Cerebellar cortex (tissue), 1 donor: ENCODE measurements around the gene RAB15.

Experiments used
- DNase-seq: peaks from one replicate; pipeline ENCODE4 v3.0.0-alpha.2; 2015; ENCODE audit warnings: low spot score

Gene RAB15

GRCh38 chr14:64955297-64955696, 16.8 kb downstream of the RAB15 start:
- peak; percentile 60 for DNase-seq

DNA sequence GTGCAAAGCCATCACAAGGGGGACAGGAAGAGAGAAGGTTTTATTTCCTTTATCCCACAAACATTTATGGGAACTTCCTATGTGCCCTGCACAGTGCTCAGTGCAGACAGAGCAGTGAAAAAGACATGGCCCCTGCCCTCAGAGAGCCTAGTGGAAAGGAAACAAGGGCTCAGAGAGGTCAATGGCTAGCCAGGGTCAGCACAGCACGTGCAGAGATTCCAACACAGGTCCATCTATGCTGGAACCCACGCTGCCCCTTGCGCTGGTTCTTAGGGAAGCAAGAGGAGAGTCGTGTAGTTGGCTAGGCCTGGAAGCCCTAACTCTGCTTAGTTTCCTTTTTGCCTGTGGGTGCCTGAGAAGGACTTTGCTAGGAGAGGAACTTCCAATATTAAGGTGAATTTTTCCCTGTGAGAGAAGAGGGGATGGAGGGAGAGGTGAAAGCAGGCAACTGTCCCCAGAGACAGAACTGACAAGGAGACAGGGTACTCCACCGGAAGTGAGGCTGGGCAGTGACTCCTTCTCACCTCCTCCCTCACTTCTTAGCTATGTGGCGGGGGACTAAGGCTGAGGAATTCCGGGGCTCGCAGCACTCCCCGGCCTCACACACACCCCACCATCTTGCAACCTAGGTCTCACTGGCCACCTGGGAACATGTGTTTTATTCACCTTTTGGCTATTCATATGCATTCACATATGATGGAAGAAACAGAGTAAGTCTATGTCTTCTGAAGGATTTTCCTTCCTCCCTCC, 17.5 kb downstream of the RAB15 start:
- DNase-seq = no peak

- DNase-seq = peak; percentile 56
These were observed 18.5 kb downstream of the RAB15 start for GRCh38 chr14:64953661-64954060.

DNA sequence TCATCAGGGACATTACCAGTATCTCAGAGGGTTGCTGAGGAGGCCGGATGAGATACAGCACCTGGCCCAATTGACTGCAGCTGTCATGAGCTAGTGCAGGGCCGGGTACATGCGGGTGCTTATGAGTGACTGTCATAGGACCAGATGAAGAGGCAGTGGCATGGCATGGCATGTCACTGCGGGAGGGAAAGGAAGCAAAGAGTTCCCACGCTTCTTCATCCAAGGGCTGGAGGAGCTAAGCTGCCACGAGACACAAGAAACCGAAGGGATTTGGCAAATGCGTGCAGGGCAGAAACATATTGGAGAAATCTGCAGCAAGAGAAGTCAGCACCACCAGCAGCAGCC, 18.9 kb downstream of the RAB15 start:
- DNase-seq = no peak

GRCh38 chr14:64952598-64953309, 19.4 kb downstream of the RAB15 start:
- peak; percentile 42 for DNase-seq

DNA sequence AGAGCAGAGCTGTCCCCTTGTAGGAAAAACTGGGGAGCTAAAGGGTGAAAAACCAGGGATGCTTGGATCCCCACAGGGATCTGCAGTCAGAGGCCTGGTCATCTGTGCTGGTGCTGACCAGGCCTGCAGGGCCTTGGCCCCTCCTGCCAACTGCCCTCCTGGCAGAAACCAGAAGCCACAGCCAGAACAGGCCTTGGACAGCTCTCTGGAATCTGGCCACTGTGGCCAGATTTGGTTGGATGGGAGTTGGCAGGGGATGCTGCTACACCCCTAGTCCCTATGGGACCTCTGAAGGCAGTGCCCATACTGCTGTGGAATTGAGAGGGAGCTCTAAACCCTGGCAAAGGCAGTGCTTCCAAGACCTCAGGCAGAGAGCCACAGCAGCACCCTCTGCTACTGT, 20.4 kb downstream of the RAB15 start:
- peak; percentile 75 for DNase-seq

DNA sequence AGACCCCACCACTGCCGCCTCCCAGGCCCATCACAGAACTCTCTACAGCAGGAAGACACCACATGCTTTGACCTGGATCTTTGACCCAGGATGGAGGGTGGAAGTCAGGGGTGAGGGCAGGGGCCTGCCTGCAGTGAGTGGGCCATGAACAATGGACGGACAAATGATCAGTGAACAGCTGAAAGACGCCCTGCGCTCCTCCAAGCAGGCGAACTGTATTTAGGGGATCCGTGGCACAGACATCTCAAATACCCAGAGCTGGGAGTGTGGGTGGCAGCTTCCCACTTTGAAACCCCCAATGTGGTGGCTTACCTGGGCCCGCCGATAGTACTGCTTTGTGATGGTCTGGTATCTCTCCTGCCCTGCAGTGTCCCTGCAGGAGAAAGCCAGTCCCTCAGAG, 20.8 kb downstream of the RAB15 start:
- DNase-seq = no peak

DNA sequence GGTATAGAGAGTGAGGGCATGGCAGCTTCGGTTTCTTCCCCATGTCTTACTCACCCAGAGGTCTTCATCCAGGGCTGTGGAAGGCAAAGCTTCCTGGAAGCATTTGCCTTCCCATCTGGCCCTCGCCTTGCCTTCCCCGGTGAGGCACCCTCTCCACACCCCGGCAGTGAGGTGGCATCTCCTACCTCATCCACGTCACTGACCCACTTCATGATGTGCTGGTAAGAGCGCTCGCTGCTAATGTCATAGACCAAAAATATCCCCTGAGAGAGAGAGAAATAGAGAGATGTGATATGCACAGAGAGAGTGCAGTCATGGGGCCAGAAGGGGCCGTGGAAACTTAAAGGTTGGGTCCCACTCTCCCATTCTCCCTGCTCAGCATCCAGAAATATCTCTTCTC, 21.2 kb downstream of the RAB15 start:
- DNase-seq = no peak

DNA sequence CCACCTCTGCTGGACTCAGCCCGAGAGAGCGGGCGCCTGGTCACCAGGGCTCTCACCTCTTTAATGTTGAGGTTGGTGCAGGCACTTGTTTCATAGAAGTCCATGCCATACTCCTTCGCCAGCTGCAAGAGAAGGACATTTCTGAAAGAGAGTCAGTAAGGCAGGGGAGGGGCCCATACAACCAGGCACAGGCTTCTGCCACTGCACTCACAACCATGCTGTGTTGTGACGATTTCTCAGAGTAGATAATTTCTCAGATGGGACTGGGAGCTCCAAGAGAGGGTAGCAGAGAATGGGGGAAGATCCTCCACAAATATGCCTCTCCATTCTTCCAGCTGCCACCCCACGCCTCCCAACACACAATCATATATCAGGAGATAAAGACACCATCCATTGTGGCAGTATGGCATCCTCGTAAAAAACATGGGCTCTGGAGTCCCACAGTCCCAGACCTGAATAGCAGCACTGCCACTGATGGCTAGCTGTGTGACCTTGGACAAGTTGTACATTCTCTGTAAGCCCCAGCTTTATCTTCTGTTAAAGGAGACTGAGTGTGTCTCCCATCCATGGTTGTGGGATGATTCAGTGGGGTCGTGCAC, 23.4 kb downstream of the RAB15 start:
- DNase-seq = no peak

DNA sequence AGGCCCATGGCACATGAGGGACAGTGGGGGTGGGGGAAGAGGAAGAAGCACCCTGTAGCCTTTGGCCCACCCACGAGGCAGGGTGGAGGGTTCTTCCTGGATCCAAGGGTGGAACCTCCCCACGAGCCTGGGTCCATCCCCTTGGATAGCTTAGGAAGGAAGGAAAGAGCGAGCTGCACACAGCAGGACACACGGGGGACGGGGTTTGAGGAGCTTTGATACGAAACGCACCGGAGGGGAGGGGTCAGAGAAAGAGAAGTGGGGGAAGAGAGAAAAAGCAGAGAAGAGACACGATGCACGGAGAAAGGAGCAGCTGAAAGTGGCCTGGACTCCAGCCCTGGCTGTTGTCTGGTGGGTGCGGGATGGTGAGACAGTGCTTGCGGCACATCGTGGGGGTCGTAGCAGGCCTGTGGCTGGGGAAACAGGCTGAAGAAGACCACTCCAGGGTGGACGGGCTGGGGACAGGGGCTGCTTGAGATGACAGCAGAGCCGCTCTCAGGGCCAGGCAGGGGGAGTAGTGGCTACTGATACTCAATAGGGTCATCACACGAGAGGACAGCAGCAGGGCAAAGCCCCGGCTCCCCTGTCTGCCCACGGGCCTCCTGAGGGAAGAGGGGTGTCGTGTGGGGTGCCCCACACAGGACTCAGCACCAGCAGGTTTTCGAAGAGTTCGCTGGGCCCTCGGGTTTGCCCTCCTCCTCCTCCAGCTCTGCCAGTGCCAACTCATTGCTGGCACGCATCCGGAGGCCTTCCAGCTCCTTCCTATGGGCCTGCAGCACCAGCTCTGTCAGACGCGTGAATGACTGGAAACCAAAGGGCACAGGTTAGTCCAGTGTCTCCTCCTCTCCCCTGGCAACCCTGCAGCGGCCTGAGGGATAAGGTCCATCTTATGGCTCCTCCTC, 24.2 kb downstream of the RAB15 start:
- DNase-seq = peak; percentile 57

GRCh38 chr14:64946310-64947045, 25.7 kb downstream of the RAB15 start:
- DNase-seq = no peak

DNA sequence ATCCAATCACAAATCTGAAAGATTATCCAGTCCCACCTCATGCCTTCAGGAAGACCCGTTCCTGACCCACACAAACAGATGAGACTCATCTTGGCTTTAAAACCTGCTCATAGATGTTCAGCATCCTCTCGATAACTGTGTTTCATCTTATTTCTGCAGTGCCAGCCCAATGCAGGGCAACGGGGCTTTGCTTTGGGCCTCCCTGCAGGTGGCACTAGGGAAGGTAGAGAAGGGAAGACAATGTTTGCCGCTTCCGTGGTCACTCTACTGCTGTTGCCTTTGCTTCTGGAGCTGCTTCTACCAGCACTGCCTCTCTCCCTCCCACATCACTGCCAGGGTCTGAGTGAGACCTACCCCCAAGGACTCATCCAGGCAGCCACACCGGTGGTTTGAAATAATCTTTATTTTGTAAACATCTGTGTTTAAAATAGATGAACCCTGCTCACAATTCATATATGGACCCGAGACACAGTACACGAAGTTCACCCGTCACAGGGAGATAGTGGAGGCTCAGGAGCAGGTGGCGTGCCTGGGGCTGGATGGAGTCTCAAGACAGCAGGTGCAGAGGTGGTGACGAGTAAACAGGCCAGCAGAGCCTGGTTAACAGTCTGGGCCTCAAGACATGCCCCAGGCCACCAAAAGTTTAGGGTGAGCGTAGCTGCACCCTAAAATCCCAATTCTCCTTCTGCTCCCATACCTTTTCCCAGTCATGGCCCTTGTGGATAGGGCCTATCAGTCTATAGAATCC, 26.5 kb downstream of the RAB15 start:
- no peak for DNase-seq

DNA sequence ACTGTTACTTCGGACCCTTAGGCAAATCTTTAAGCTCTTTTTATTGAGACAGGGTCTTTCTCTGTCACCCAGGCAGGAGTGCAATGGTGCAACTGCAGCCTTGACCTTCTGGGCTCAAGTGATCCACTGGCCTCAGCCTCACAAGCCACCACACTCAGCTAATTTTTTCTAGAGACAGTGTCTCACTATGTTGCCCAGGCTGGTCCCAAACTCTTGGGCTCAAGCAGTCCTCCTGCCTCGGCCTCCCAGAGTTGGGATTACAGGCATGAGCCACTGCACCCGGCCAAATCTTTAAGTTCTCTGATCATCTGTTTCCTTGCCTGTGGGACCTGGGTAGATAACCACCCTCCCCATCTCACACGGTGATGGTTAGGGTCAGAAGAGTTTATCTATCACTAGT, 27.3 kb downstream of the RAB15 start:
- DNase-seq = no peak

DNA sequence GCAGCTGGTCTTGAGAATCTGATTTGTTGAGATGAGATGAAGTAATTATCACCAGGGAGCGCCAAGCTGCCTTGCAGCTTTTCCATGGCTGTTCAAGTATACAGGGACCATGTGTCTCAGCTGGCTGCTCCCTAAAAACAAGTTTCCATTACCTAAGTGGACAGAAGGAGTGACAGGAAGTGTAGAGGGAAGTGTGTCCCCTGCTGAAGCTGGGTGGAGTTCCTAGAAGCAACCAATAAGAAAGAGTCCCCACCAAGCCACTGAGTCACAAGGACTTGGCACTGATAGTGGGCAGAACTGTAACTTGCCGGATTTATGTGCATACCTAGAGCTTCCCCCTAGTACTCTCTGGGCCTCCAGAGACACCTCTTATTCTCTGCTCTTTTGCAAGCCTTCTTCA, 28.1 kb downstream of the RAB15 start:
- no peak for DNase-seq

DNA sequence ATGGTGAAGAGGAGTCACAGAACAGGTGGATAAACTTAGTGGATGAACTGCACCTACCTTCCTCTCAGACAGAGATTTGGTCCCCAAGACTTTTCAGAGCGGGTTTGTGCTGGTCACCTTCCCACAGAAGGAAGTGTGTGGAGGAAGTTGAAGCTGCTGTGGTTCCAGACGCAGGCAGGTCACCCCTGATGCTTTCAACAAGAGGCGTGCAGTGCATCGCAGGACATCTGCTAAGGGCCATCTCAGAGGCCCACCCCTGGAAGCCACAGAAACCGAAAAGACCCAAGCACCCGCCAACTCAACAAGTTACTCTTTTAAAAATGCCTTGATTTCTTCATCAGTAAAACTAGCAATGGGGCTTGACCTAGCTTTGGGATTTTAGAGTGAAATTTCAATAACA, 28.6 kb downstream of the RAB15 start:
- no peak for DNase-seq

- DNase-seq = no peak
These were observed 29.5 kb downstream of the RAB15 start, which contains the start of gene GPX2 for GRCh38 chr14:64942531-64943111. Gene GPX2 (minus strand): TSS chr14:64942745. CDS start chr14:64942726, 19 bp downstream.

DNA sequence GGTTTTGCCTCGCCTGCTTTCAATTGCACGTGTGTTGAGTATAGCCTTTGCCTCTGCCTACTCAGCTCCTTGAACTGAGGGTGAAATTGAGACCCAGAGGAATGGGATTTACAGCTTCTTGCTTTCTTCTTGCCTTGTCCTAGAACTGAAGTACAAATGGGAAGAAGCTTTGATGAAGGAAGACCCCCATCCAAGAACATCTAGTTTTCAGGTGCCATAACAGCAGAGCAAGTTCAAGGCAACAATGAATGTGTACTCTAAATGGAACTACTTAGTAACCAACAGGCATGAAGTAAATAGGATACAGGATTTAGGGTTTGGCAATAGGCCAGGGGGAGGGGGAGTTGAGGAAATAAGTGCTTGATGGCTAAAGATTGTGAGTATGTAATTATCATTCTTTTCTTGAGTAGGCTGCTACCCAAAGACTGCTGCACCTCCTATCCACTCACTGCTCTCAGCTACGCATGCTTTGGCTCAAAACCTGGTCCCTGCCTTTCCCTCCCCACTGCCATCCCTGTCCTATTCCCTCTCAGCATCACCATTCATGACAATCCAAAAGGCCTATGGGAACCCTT, 31.7 kb downstream of the RAB15 start:
- no peak for DNase-seq

DNA sequence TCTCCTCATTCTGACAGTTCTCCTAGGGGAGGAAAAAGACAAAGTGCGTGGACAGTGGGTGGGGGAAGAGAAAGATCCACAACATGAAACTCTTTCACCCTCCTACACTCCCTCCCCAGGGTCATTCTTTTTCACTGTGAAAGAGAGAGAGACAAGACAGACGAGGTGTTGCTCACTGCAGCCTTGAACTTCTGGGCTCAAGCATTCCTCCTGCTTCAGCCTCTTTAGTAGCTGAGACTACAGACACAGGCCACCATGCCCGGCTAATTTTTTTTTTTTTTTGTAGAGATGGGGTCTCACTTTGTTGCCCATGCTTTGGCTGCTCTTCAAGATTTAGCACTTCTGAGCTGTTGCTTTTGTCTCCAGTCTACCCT, 32.3 kb downstream of the RAB15 start:
- no peak for DNase-seq

DNA sequence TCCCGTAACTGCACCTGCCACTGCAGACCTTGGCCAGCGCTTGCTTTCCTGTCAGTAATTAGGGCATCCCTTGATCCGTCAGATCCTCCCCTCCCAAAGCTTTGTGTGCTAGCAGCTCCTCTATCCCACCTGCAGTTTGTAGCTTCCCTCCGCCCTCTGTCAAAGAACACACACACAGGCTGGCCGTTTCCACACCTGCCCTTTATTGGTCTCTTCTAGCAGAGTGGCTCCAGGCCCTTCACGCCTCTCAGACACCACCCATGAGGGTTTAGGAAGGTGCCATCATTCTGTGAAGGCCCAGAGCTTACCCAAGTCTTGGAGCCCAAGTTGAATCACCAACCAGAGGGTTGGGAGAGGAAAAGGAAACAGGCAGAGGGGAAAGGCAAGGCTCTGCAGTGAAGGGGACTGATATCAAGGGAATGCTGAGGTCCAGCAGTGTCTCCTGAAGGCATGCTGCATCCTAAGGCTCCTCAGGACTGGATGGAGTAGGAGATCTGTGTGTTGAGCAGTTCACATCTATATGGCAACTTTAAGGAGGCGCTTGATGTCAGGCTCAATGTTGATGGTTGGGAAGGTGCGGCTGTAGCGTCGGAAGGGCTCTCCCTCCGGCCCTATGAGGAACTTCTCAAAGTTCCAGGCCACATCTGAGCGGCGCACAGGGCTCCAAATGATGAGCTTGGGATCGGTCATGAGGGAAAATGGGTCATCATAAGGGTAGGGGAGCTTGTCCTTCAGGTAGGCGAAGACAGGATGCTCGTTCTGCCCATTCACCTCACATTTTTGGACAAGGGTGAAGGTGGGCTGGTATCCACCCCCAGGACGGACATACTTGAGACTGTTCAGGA, 32.9 kb downstream of the RAB15 start:
- peak; percentile 70 for DNase-seq
